ENCODE data around the gene PLCH1. TPM values are rescaled to one million over a fixed set of nuclear protein-coding genes. Genes with fewer than 3 reads are reported as not detected.

PLCH1 gene
- total RNA-seq, 8 experiments from 2014 or later, result 3.7 to 32.9 (median 11.2) TPM

- H3K27ac ChIP-seq, result no peak overlapping the region
- H3K4me1 ChIP-seq (replicated peaks in 1 of 2), result peaks cover 3 to 24% of the 10 kb centered on the region in 2 donors
- no peak overlapping the region for H3K4me3 ChIP-seq
- in situ Hi-C loops (cut with MboI; ENCODE audit: low pct_unique_long_range_greater_than_20kb in 2 of 9, low sequenced_read_pairs in 9 of 9, unreplicated experiment in 9 of 9), result loop anchor here in 1 of 9 experiments (25.0 kb wide), 1 partner anchor 493 kb away; the partner anchor contains the start of genes GMPS and SLC33A1
- ATAC-seq (replicated peaks in 6 of 8), result no peak
- 40 to 100% (median 69%) methylated on average over 1 to 3 of the region's 3 CpGs for WGBS, 10 experiments
These were observed 375.1 kb downstream of the PLCH1 start for GRCh38 chr3:155369735-155370134.

GRCh38 chr3:155369244-155369643, 375.6 kb downstream of the PLCH1 start:
- peak in 3 of 8 experiments; percentile 61 to 73 (median 71) for ATAC-seq (replicated peaks in 6 of 8)
- WGBS, 10 experiments, result 8 to 100% (median 49%) methylated on average over 3 to 5 of the region's 5 CpGs
- H3K4me3 ChIP-seq, result no peak overlapping the region
- no peak overlapping the region for H3K27ac ChIP-seq
- in situ Hi-C loops (cut with MboI; ENCODE audit: low pct_unique_long_range_greater_than_20kb in 2 of 9, low sequenced_read_pairs in 9 of 9, unreplicated experiment in 9 of 9), result loop anchor here in 1 of 9 experiments (25.0 kb wide), 1 partner anchor 493 kb away; the partner anchor contains the start of genes GMPS and SLC33A1
- peaks cover 3 to 24% of the 10 kb centered on the region in 2 donors for H3K4me1 ChIP-seq (replicated peaks in 1 of 2)

- Histone ChIP-seq H3K27ac (no peak overlapping the region), H3K4me3 (no peak overlapping the region), H3K4me1 (replicated peaks in 1 of 2) (peaks cover 3 to 24% of the 10 kb centered on the region in 2 donors)
- in situ Hi-C loops (cut with MboI; ENCODE audit: low pct_unique_long_range_greater_than_20kb in 2 of 9, low sequenced_read_pairs in 9 of 9, unreplicated experiment in 9 of 9), result loop anchor here in 1 of 9 experiments (25.0 kb wide), 1 partner anchor 494 kb away; the partner anchor contains the start of genes GMPS and SLC33A1
- no peak for ATAC-seq (replicated peaks in 6 of 8)
These were observed 376.1 kb downstream of the PLCH1 start for GRCh38 chr3:155368786-155369185.

DNA sequence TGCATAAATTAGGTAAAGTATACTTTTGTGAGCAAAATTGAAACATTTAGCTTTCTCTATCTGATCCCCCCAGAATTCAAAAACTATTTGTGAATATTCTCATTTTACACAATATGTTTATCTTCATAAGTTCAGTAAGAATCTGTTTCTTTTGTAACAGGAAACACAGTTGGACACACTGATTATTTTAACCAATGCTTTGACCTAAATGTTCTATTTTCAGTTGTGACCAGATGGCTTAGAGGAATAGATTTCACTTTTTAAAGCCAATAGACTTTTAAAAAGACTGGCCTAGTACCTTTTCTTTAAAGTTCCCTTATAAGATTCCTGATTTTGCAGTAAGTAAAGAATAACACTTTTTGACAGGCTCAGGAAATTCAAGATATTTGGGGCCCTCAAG, 377.4 kb downstream of the PLCH1 start:
- no peak for ATAC-seq (replicated peaks in 6 of 8)
- Histone ChIP-seq H3K27ac (no peak overlapping the region), H3K4me1 (replicated peaks in 1 of 2) (peaks cover 10 to 34% of the 10 kb centered on the region in 2 donors), H3K4me3 (no peak overlapping the region)
- in situ Hi-C loops (cut with MboI; ENCODE audit: low pct_unique_long_range_greater_than_20kb in 2 of 9, low sequenced_read_pairs in 9 of 9, unreplicated experiment in 9 of 9), result loop anchor here in 1 of 9 experiments (25.0 kb wide), 1 partner anchor 495 kb away; the partner anchor contains the start of genes GMPS and SLC33A1

GRCh38 chr3:155365178-155365783, 379.6 kb downstream of the PLCH1 start:
- H3K4me1 ChIP-seq (replicated peaks in 1 of 2), result peaks cover 10 to 25% of the 10 kb centered on the region in 2 donors
- no peak overlapping the region for H3K4me3 ChIP-seq
- ATAC-seq (replicated peaks in 6 of 8), result no peak
- in situ Hi-C loops (cut with MboI; ENCODE audit: low pct_unique_long_range_greater_than_20kb in 2 of 9, low sequenced_read_pairs in 9 of 9, unreplicated experiment in 9 of 9), result loop anchor here in 1 of 9 experiments (25.0 kb wide), 1 partner anchor 497 kb away; the partner anchor contains the start of genes GMPS and SLC33A1
- H3K27ac ChIP-seq, result no peak overlapping the region
- WGBS, 10 experiments, result 29 to 100% (median 100%) methylated on average over 1 of the region's 1 CpG; no CpG with 5 or more reads in 7 of the 10 experiments

DNA sequence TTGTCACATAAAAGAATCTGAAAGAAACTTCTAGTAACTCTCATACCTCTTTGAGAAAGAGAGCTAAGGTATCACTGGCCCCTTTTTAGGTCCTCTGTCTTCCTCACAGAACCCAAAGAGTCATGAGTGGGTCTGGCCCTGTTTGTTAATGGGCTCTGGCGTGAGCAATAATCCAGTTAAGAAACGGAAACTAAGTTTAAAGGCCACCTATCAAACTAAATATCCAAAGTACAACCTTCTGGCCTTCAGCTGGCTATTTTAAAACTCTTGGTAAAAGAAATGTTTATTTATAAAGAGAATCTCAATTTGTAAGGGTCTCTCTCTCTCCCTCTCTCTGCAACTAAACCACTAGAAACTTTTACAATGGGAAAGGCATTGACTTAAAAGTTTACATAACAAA, 380.4 kb downstream of the PLCH1 start:
- no peak overlapping the region for H3K4me3 ChIP-seq
- in situ Hi-C loops (cut with MboI; ENCODE audit: low pct_unique_long_range_greater_than_20kb in 2 of 9, low sequenced_read_pairs in 9 of 9, unreplicated experiment in 9 of 9), result loop anchor here in 1 of 9 experiments (25.0 kb wide), 1 partner anchor 498 kb away; the partner anchor contains the start of genes GMPS and SLC33A1
- no peak for ATAC-seq (replicated peaks in 6 of 8)
- 43 to 100% (median 96%) methylated on average over 1 to 2 of the region's 2 CpGs for WGBS, 10 experiments
- peaks cover 9 to 21% of the 10 kb centered on the region in 2 donors for H3K4me1 ChIP-seq (replicated peaks in 1 of 2)
- no peak overlapping the region for H3K27ac ChIP-seq

DNA sequence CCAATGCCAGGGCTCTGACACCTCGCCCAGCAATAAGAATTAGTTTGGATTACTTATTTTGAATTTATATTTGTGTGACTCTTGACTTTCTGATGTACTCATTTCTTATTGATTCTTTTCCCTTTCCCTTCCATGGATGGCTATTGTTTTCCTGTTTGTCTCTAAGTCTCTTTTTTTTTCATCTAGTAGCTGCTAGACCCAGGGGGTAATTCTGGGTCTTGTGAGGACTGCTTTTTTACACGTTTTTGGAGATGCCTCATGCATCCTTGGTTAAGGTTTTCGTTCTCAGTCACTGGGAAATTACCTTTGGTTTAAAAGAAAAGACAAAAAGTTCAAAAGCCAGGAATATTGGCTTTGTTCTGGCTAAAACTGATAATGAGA, 381.2 kb downstream of the PLCH1 start:
- Histone ChIP-seq H3K4me1 (replicated peaks in 1 of 2) (peaks cover 7 to 14% of the 10 kb centered on the region in 2 donors), H3K4me3 (no peak overlapping the region), H3K27ac (no peak overlapping the region)
- no peak for ATAC-seq (replicated peaks in 6 of 8)
- 0 to 72% (median 30%) methylated on average over 2 to 3 of the region's 3 CpGs for WGBS, 10 experiments
- in situ Hi-C loops (cut with MboI; ENCODE audit: low pct_unique_long_range_greater_than_20kb in 2 of 9, low sequenced_read_pairs in 9 of 9, unreplicated experiment in 9 of 9), result loop anchor here in 1 of 9 experiments (25.0 kb wide), 1 partner anchor 499 kb away; the partner anchor contains the start of genes GMPS and SLC33A1

- no peak overlapping the region for H3K27ac ChIP-seq
- 21 to 83% (median 47%) methylated on average over 5 to 10 of the region's 10 CpGs; no CpG with 5 or more reads in 1 of the 10 experiments for WGBS, 10 experiments
- in situ Hi-C loops (cut with MboI; ENCODE audit: low pct_unique_long_range_greater_than_20kb in 2 of 9, low sequenced_read_pairs in 9 of 9, unreplicated experiment in 9 of 9), result loop anchor here in 1 of 9 experiments (25.0 kb wide), 1 partner anchor 499 kb away; the partner anchor contains the start of genes GMPS and SLC33A1
- peak in 2 of 8 experiments; percentile 18 to 38 for ATAC-seq (replicated peaks in 6 of 8)
- peaks cover 7 to 10% of the 10 kb centered on the region in 2 donors for H3K4me1 ChIP-seq (replicated peaks in 1 of 2)
- H3K4me3 ChIP-seq, result no peak overlapping the region
These were observed 381.8 kb downstream of the PLCH1 start for GRCh38 chr3:155362808-155363689.

DNA sequence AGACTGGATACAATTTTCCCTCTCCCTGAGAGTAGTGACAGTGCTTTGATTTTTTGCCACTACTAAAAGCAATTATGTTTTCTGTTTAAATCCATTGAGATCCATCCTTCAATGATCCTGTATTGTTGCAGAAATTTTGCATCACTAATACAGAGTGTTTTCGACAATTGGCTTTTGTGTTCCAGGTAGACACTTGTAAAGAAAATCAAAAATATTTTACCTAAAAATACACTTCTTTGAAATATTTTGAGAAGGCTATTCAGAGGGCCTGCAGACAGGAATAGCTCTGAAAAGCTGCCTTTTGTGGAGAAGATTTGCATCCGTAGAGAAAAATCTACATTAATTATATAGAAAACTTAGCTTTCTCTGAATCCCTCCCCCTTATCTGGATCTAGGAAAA, 384.6 kb downstream of the PLCH1 start:
- Histone ChIP-seq H3K27ac (no peak overlapping the region), H3K4me1 (replicated peaks in 1 of 2) (peaks cover 7 to 10% of the 10 kb centered on the region in 2 donors), H3K4me3 (no peak overlapping the region)
- ATAC-seq (replicated peaks in 6 of 8), result no peak
- in situ Hi-C loops (cut with MboI; ENCODE audit: low pct_unique_long_range_greater_than_20kb in 2 of 9, low sequenced_read_pairs in 9 of 9, unreplicated experiment in 9 of 9), result loop anchor here in 1 of 9 experiments (25.0 kb wide), 1 partner anchor 502 kb away; the partner anchor contains the start of genes GMPS and SLC33A1
- 30 to 100% (median 80%) methylated on average over 1 to 2 of the region's 2 CpGs; no CpG with 5 or more reads in 1 of the 10 experiments for WGBS, 10 experiments

DNA sequence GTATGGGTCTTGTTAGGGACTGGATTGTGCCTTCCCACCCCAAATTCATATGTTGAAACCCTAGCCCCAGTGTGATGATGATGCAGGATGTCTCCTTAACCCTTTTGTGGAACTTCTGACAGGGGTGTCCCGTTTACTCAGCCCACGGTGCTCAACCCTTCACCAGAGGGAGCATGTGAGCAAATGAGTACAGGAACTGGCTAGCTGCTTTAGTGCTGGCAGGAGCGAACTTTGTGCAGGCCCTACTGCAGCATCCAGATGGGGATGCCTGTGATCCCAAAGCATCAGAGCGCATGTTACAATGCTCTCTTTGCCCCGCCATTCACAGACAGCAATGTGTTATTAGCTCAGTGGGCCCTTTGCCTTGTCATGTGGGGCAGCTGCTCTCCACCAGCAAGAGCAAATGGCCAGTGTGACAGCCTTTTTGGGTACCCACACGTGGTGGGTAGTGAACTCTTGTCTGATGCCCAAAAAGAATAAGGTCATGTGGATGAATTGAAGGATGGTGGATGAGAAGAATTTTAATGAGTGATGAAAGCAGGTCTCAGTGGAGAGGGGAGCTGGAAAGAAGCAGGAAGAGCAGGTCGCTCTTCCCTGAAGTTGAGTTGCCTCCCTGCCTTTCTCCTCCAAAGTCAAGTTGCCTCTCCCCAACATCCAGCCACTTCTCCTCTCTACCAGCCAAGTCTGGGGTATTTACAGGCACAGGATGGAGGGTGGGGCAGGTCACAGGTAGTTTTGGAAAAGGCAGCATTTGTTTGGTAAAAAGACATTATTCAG, 388.1 kb downstream of the PLCH1 start:
- Histone ChIP-seq H3K4me3 (no peak overlapping the region), H3K4me1 (replicated peaks in 1 of 2) (no peaks in the 10 kb centered on the region), H3K27ac (no peak overlapping the region)
- in situ Hi-C loops (cut with MboI; ENCODE audit: low pct_unique_long_range_greater_than_20kb in 2 of 9, low sequenced_read_pairs in 9 of 9, unreplicated experiment in 9 of 9), result loop anchor here in 3 of 9 experiments (10.0 to 25.0 kb wide), 2 partner anchors 348 to 506 kb away; partner anchors contain the start of genes GMPS (in 1 of the 3) and SLC33A1 (in 1 of the 3)
- peak in 1 of 8 experiments; percentile 73 for ATAC-seq (replicated peaks in 6 of 8)
- 0 to 88% (median 40%) methylated on average over 1 to 3 of the region's 7 CpGs; no CpG with 5 or more reads in 1 of the 10 experiments for WGBS, 10 experiments

- no peak for ATAC-seq (replicated peaks in 6 of 8)
- in situ Hi-C loops (cut with MboI; ENCODE audit: low pct_unique_long_range_greater_than_20kb in 2 of 9, low sequenced_read_pairs in 9 of 9, unreplicated experiment in 9 of 9), result loop anchor here in 3 of 9 experiments (10.0 to 25.0 kb wide), 2 partner anchors 350 to 508 kb away; partner anchors contain the start of genes GMPS (in 1 of the 3) and SLC33A1 (in 1 of the 3)
These were observed 390.2 kb downstream of the PLCH1 start for GRCh38 chr3:155354658-155355057.

GRCh38 chr3:155352900-155353490, 391.9 kb downstream of the PLCH1 start:
- no peak overlapping the region for H3K27ac ChIP-seq
- H3K4me3 ChIP-seq, result no peak overlapping the region
- WGBS, 10 experiments, result 57 to 68% (median 63%) methylated on average over 3 to 6 of the region's 6 CpGs
- in situ Hi-C loops (cut with MboI; ENCODE audit: low pct_unique_long_range_greater_than_20kb in 2 of 9, low sequenced_read_pairs in 9 of 9, unreplicated experiment in 9 of 9), result loop anchor here in 3 of 9 experiments (10.0 to 25.0 kb wide), 2 partner anchors 352 to 509 kb away; partner anchors contain the start of genes GMPS (in 1 of the 3) and SLC33A1 (in 1 of the 3)
- H3K4me1 ChIP-seq (replicated peaks in 1 of 2), result no peaks in the 10 kb centered on the region
- ATAC-seq (replicated peaks in 6 of 8), result peak in 4 of 8 experiments; percentile 36 to 53 (median 48)

More at GRCh38 chr3:155354658-155355057, 390.2 kb downstream of the PLCH1 start:
- Histone ChIP-seq H3K4me1 (replicated peaks in 1 of 2) (no peaks in the 10 kb centered on the region), H3K4me3 (no peak overlapping the region), H3K27ac (no peak overlapping the region)

Measured in motor neuron (in vitro differentiated cells).